Astrocyte (in vitro differentiated cells and primary cell): ENCODE results near the gene RRAGC. TPM values are rescaled to one million over a fixed set of nuclear protein-coding genes. Genes with fewer than 3 reads are reported as not detected.
"Not testable (repeated sequence)": the region's sequence is repeated elsewhere in the genome, so short reads cannot be mapped to it uniquely, and the experiment has no call there.

Experiments
- DNase-seq: peaks from one replicate; pipeline ENCODE4 v3.0.0-alpha.2; 2010; ENCODE audit warnings: low read depth
- FAIRE-seq: peaks from 2 replicates; lab custom pipeline; 2011; peaks lifted over from hg19 to GRCh38; lab: Jason Lieb, UNC
- H2AFZ ChIP-seq: 2 replicates; pipeline ENCODE4 v1.6.0; 2012; ENCODE audit warnings: low read depth, low read length, inconsistent platforms
- H3K27ac ChIP-seq: 2 replicates; pipeline ENCODE4 v1.5.1; 2011; ENCODE audit warnings: low read depth, low read length, inconsistent platforms
- H3K27me3 ChIP-seq: 2 replicates; pipeline ENCODE4 v1.6.0; 2011; ENCODE audit warnings: low read length, inconsistent platforms; ENCODE audit not compliant: insufficient read depth
- H3K36me3 ChIP-seq: 2 replicates; pipeline ENCODE4 v1.5.1; 2011; ENCODE audit warnings: low read length, inconsistent platforms; ENCODE audit not compliant: insufficient read depth
- H3K4me1 ChIP-seq: 2 replicates; pipeline ENCODE4 v1.5.1; 2011; ENCODE audit warnings: low read length, inconsistent platforms; ENCODE audit not compliant: insufficient read depth
- H3K4me2 ChIP-seq: 2 replicates; pipeline ENCODE4 v1.6.0; 2012; ENCODE audit warnings: low read length, inconsistent platforms
- H3K4me3 ChIP-seq: 2 replicates; pipeline ENCODE4 v1.5.1; 2011; ENCODE audit warnings: low read depth, mild to moderate bottlenecking, low read length, inconsistent platforms; ENCODE audit not compliant: insufficient read depth
- H3K79me2 ChIP-seq: 2 replicates; pipeline ENCODE4 v1.6.0; 2012; ENCODE audit warnings: mild to moderate bottlenecking, low read length, inconsistent platforms; ENCODE audit not compliant: insufficient read depth
- H3K9ac ChIP-seq: 2 replicates; pipeline ENCODE4 v1.6.0; 2012; ENCODE audit warnings: mild to moderate bottlenecking, low read length, inconsistent platforms
- H3K9me3 ChIP-seq: 2 replicates; pipeline ENCODE4 v1.5.1; 2012; ENCODE audit warnings: low read depth, mild to moderate bottlenecking, low read length, inconsistent platforms; ENCODE audit not compliant: insufficient read depth
- H4K20me1 ChIP-seq: 2 replicates; pipeline ENCODE4 v1.6.0; 2012; ENCODE audit warnings: low read length, inconsistent platforms; ENCODE audit not compliant: insufficient read depth
- H3K27ac Mint-ChIP-seq: one replicate; pipeline ENCODE4 v1.8.0; 2021; ENCODE audit warnings: mild to moderate bottlenecking, mixed read lengths; ENCODE audit not compliant: unreplicated experiment
- H3K27me3 Mint-ChIP-seq: one replicate; pipeline ENCODE4 v1.8.0; 2021; ENCODE audit warnings: low read depth, mixed read lengths; ENCODE audit not compliant: unreplicated experiment
- H3K36me3 Mint-ChIP-seq: one replicate; pipeline ENCODE4 v1.8.0; 2021; ENCODE audit warnings: low read depth, mixed read lengths; ENCODE audit not compliant: unreplicated experiment
- H3K4me1 Mint-ChIP-seq: one replicate; pipeline ENCODE4 v1.8.0; 2021; ENCODE audit warnings: low read depth, mixed read lengths; ENCODE audit not compliant: unreplicated experiment
- H3K4me3 Mint-ChIP-seq: one replicate; pipeline ENCODE4 v1.8.0; 2021; ENCODE audit warnings: mild to moderate bottlenecking, moderate library complexity, mixed read lengths; ENCODE audit not compliant: unreplicated experiment
- H3K9me3 Mint-ChIP-seq: one replicate; pipeline ENCODE4 v1.8.0; 2021; ENCODE audit warnings: mild to moderate bottlenecking, mixed read lengths; ENCODE audit not compliant: unreplicated experiment
- EZH2 ChIP-seq: IDR thresholded peaks from 2 replicates; pipeline ENCODE4 v1.6.1; 2012; ENCODE audit warnings: mild to moderate bottlenecking, low read length, inconsistent platforms; ENCODE audit not compliant: insufficient read depth
- total RNA-seq: library from RNA; stranded (reverse); gene quantifications from 2 replicates; pipeline ENCODE4 v1.2.1, GENCODE V29; 2021
- TF ChIP-seq, protein P1 (sequence below): IDR thresholded peaks from 2 replicates; pipeline ENCODE4 v1.5.1; 2011; ENCODE audit warnings: low read depth, mild to moderate bottlenecking, inconsistent platforms, low read length, moderate library complexity; ENCODE audit not compliant: insufficient read depth

Gene RRAGC
- total RNA-seq, 1 donor from 2014 or later, result 37.3 TPM

DNA sequence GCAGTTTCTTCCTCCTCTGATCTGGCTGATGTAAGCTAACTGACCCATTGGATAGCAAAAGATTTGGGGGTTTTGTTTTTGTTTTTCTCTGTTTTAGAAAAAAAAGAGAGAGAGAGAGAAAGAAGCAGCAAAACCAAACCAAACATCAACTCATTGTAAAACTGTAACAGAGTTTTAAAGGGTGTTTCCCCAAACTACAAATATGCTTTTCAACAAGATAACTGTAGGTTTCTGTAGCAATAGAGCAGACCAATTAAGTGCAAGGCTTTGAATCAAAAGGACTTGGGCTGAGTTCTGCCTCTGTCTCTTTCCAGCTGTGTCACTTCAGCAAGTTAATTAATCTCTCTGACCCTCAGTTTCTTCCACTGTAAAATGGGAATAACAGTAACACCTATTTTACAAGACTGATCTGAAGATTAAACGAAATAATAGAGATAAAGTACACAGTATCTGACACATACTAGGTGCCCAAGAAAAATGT is 44.5 kb downstream of the RRAGC start:
- peaks cover 72% of the 10 kb centered on the region for H3K27me3 ChIP-seq
- H2AFZ ChIP-seq, result no peak overlapping the region
- H3K9me3 Mint-ChIP-seq, result peaks cover 11% of the 10 kb centered on the region
- no peaks in the 10 kb centered on the region for H3K36me3 ChIP-seq
- no peak for FAIRE-seq
- H3K4me2 ChIP-seq, result no peak overlapping the region
- peaks cover 9% of the 10 kb centered on the region for H3K9me3 ChIP-seq
- no peak for DNase-seq
- no peak overlapping the region for H3K4me3 ChIP-seq
- H3K36me3 Mint-ChIP-seq, result peaks cover 4% of the 10 kb centered on the region
- no peak overlapping the region for H3K27ac ChIP-seq
- no peaks in the 10 kb centered on the region for H3K79me2 ChIP-seq
- no peaks in the 10 kb centered on the region for H4K20me1 ChIP-seq
- H3K27ac Mint-ChIP-seq, result no peak overlapping the region
- TF ChIP-seq, protein P1, sequence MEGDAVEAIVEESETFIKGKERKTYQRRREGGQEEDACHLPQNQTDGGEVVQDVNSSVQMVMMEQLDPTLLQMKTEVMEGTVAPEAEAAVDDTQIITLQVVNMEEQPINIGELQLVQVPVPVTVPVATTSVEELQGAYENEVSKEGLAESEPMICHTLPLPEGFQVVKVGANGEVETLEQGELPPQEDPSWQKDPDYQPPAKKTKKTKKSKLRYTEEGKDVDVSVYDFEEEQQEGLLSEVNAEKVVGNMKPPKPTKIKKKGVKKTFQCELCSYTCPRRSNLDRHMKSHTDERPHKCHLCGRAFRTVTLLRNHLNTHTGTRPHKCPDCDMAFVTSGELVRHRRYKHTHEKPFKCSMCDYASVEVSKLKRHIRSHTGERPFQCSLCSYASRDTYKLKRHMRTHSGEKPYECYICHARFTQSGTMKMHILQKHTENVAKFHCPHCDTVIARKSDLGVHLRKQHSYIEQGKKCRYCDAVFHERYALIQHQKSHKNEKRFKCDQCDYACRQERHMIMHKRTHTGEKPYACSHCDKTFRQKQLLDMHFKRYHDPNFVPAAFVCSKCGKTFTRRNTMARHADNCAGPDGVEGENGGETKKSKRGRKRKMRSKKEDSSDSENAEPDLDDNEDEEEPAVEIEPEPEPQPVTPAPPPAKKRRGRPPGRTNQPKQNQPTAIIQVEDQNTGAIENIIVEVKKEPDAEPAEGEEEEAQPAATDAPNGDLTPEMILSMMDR, result no peak
- TF ChIP-seq EZH2, result no peak
- no peak overlapping the region for H3K9ac ChIP-seq
- peaks cover 68% of the 10 kb centered on the region for H3K27me3 Mint-ChIP-seq
- H3K4me1 Mint-ChIP-seq, result no peaks in the 10 kb centered on the region
- H3K4me3 Mint-ChIP-seq, result no peak overlapping the region
- H3K4me1 ChIP-seq, result peaks cover 6% of the 10 kb centered on the region

DNA sequence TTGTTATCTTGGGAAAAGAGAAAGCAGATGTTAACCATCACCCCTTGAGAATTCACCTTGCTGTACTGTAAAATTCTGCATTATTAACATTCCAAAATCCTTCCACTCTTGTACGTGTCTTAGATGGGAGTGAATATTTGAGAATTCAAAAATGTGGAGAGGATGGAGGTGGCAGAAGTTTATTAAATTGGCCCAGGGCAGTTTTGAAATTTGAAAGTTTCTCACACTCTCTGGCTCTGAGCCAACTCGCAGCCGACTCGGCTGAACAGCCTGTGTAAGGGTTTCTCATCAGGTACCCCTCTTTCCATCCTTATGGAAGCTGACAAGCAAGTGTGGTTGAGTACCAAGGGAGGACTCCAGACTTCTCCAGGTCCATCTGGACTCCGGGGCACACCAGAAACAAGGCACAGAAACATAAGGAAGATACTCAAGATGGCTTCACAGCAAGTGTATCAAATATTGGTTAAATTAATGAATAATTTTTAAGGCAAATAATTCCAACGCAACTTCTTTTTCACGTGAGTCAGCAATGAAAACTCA is 45.1 kb downstream of the RRAGC start:
- H3K9me3 Mint-ChIP-seq, result peaks cover 11% of the 10 kb centered on the region
- Histone ChIP-seq H3K27me3 (peaks cover 67% of the 10 kb centered on the region), H4K20me1 (no peaks in the 10 kb centered on the region), H3K36me3 (no peaks in the 10 kb centered on the region), H2AFZ (no peak overlapping the region), H3K4me1 (peaks cover 6% of the 10 kb centered on the region), H3K4me3 (no peak overlapping the region), H3K9ac (no peak overlapping the region), H3K79me2 (no peaks in the 10 kb centered on the region), H3K27ac (no peak overlapping the region), H3K4me2 (no peak overlapping the region), H3K9me3 (peaks cover 9% of the 10 kb centered on the region)
- DNase-seq (no peak), FAIRE-seq (no peak)
- H3K27me3 Mint-ChIP-seq, result peaks cover 68% of the 10 kb centered on the region
- no peak overlapping the region for H3K4me3 Mint-ChIP-seq
- TF ChIP-seq, protein P1, result no peak
- no peak for TF ChIP-seq EZH2
- peaks cover 4% of the 10 kb centered on the region for H3K36me3 Mint-ChIP-seq
- H3K4me1 Mint-ChIP-seq, result no peaks in the 10 kb centered on the region
- no peak overlapping the region for H3K27ac Mint-ChIP-seq

DNA sequence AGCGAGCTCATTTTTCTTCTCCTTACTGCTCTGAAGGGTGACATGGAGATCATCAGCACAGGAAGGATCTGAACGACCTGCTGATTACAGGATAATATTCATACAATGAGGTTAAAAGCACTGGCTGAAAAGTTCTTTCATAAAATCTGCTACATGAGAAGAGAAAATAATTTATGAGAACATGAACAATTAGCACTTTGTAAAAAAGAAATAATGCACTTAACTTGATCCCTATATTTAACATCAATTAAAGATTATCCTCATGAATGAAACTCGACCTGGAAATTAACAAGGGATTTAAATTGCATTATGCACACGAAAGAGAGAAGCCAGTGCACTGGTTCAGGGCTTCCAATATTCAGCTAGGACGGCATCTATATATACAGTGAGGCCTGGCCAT is 46.6 kb downstream of the RRAGC start:
- H3K4me1 Mint-ChIP-seq, result no peaks in the 10 kb centered on the region
- no peak overlapping the region for H3K27ac Mint-ChIP-seq
- FAIRE-seq, result no peak
- H3K36me3 Mint-ChIP-seq, result peaks cover 4% of the 10 kb centered on the region
- H3K9me3 Mint-ChIP-seq, result peaks cover 11% of the 10 kb centered on the region
- no peak overlapping the region for H3K9ac ChIP-seq
- no peaks in the 10 kb centered on the region for H3K36me3 ChIP-seq
- H3K27me3 ChIP-seq, result peaks cover 65% of the 10 kb centered on the region
- peaks cover 75% of the 10 kb centered on the region for H3K27me3 Mint-ChIP-seq
- no peak overlapping the region for H3K4me3 Mint-ChIP-seq
- H3K27ac ChIP-seq, result no peak overlapping the region
- peaks cover 9% of the 10 kb centered on the region for H3K9me3 ChIP-seq
- DNase-seq, result no peak
- H3K4me2 ChIP-seq, result no peak overlapping the region
- no peaks in the 10 kb centered on the region for H4K20me1 ChIP-seq
- H3K79me2 ChIP-seq, result no peaks in the 10 kb centered on the region
- no peak overlapping the region for H2AFZ ChIP-seq
- no peak overlapping the region for H3K4me3 ChIP-seq
- peaks cover under 1% of the 10 kb centered on the region for H3K4me1 ChIP-seq
- no peak for TF ChIP-seq EZH2
- TF ChIP-seq, protein P1, result no peak

DNA sequence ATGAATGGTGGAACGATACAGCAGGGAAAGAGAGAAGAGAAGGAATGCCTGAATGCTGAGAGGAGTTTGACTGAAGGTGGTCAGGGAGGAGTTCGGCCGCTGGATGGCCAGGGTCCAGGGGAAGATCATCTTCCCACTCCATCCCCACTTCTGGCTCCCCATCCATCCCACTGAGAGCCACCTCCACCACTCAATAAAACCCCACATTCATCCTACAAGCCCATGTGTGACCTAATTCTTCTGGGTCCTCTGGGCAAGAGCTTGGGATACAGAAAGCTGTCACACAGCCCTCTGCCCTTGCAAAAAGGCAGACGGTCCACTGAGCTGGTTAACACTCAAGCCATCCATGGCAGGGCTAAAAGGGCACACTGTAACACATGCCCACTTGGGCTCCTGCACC is 48.1 kb downstream of the RRAGC start:
- H3K36me3 Mint-ChIP-seq, H4K20me1 ChIP-seq, H3K4me3 Mint-ChIP-seq, H3K36me3 ChIP-seq, H3K4me3 ChIP-seq, H3K27ac Mint-ChIP-seq, FAIRE-seq, H3K9me3 Mint-ChIP-seq, H3K9me3 ChIP-seq, H3K4me1 ChIP-seq, H3K4me1 Mint-ChIP-seq, DNase-seq, H3K9ac ChIP-seq, H3K4me2 ChIP-seq, H3K79me2 ChIP-seq, H2AFZ ChIP-seq, H3K27ac ChIP-seq: not testable (repeated sequence)
- H3K27me3 Mint-ChIP-seq, result peaks cover 76% of the 10 kb centered on the region
- H3K27me3 ChIP-seq, result peaks cover 56% of the 10 kb centered on the region
